Mucosa of gallbladder (tissue), 1 donor: ENCODE measurements around the gene WWOX. TPM values are rescaled to one million over a fixed set of nuclear protein-coding genes. Genes with fewer than 3 reads are reported as not detected.

Experiments used
- DNase-seq: peaks from one replicate; pipeline ENCODE4 v3.0.0-alpha.2; 2020; ENCODE audit warnings: low spot score
- total RNA-seq: library from RNA; stranded (reverse); gene quantifications from one replicate; pipeline ENCODE4 v1.2.1, GENCODE V29; 2021
- donor health status: DM: no; HTN: no; CAD: no.

WWOX gene
- total RNA-seq, 1 donor from 2014 or later = 28.2 TPM

- no peak for DNase-seq
Measured at GRCh38 chr16:78794581-78795250, 695.3 kb downstream of the WWOX start.

GRCh38 chr16:78795433-78795832 lies 696.0 kb downstream of the WWOX start:
- no peak for DNase-seq

- DNase-seq = peak; percentile 40
Measured at GRCh38 chr16:78796221-78796866, 696.9 kb downstream of the WWOX start.

- DNase-seq = no peak
Measured at GRCh38 chr16:78799429-78799828, 700.0 kb downstream of the WWOX start.

- no peak for DNase-seq
Measured at GRCh38 chr16:78800523-78800922, 701.1 kb downstream of the WWOX start.

GRCh38 chr16:78804058-78804735 lies 704.7 kb downstream of the WWOX start:
- DNase-seq = no peak

GRCh38 chr16:78805556-78805955 lies 706.1 kb downstream of the WWOX start:
- no peak for DNase-seq

GRCh38 chr16:78811247-78811646 lies 711.8 kb downstream of the WWOX start:
- no peak for DNase-seq

GRCh38 chr16:78812582-78812981 lies 713.1 kb downstream of the WWOX start:
- no peak for DNase-seq

GRCh38 chr16:78813661-78814311 lies 714.3 kb downstream of the WWOX start:
- no peak for DNase-seq

GRCh38 chr16:78815713-78816112 lies 716.3 kb downstream of the WWOX start:
- no peak for DNase-seq

GRCh38 chr16:78816499-78817195 lies 717.2 kb downstream of the WWOX start:
- peak; percentile 44 for DNase-seq

- DNase-seq = no peak
Measured at GRCh38 chr16:78817200-78817739, 717.8 kb downstream of the WWOX start.

- DNase-seq = no peak
Measured at GRCh38 chr16:78821335-78821734, 721.9 kb downstream of the WWOX start.

GRCh38 chr16:78822509-78822908 lies 723.1 kb downstream of the WWOX start:
- no peak for DNase-seq

GRCh38 chr16:78823027-78823426 lies 723.6 kb downstream of the WWOX start:
- DNase-seq = no peak

GRCh38 chr16:78829280-78829679 lies 729.8 kb downstream of the WWOX start:
- no peak for DNase-seq

- DNase-seq = no peak
Measured at GRCh38 chr16:78830599-78830998, 731.1 kb downstream of the WWOX start.

- DNase-seq = no peak
Measured at GRCh38 chr16:78832100-78832499, 732.6 kb downstream of the WWOX start.

GRCh38 chr16:78836802-78837491 lies 737.5 kb downstream of the WWOX start:
- DNase-seq = no peak

- DNase-seq = no peak
Measured at GRCh38 chr16:78837706-78838105, 738.3 kb downstream of the WWOX start.
